ENCODE results near the gene LMOD3.

- TF ChIP-seq, protein P1, sequence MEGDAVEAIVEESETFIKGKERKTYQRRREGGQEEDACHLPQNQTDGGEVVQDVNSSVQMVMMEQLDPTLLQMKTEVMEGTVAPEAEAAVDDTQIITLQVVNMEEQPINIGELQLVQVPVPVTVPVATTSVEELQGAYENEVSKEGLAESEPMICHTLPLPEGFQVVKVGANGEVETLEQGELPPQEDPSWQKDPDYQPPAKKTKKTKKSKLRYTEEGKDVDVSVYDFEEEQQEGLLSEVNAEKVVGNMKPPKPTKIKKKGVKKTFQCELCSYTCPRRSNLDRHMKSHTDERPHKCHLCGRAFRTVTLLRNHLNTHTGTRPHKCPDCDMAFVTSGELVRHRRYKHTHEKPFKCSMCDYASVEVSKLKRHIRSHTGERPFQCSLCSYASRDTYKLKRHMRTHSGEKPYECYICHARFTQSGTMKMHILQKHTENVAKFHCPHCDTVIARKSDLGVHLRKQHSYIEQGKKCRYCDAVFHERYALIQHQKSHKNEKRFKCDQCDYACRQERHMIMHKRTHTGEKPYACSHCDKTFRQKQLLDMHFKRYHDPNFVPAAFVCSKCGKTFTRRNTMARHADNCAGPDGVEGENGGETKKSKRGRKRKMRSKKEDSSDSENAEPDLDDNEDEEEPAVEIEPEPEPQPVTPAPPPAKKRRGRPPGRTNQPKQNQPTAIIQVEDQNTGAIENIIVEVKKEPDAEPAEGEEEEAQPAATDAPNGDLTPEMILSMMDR (IDR thresholded peaks at IDR 0.05) = no peak
- TF ChIP-seq, protein P2, sequence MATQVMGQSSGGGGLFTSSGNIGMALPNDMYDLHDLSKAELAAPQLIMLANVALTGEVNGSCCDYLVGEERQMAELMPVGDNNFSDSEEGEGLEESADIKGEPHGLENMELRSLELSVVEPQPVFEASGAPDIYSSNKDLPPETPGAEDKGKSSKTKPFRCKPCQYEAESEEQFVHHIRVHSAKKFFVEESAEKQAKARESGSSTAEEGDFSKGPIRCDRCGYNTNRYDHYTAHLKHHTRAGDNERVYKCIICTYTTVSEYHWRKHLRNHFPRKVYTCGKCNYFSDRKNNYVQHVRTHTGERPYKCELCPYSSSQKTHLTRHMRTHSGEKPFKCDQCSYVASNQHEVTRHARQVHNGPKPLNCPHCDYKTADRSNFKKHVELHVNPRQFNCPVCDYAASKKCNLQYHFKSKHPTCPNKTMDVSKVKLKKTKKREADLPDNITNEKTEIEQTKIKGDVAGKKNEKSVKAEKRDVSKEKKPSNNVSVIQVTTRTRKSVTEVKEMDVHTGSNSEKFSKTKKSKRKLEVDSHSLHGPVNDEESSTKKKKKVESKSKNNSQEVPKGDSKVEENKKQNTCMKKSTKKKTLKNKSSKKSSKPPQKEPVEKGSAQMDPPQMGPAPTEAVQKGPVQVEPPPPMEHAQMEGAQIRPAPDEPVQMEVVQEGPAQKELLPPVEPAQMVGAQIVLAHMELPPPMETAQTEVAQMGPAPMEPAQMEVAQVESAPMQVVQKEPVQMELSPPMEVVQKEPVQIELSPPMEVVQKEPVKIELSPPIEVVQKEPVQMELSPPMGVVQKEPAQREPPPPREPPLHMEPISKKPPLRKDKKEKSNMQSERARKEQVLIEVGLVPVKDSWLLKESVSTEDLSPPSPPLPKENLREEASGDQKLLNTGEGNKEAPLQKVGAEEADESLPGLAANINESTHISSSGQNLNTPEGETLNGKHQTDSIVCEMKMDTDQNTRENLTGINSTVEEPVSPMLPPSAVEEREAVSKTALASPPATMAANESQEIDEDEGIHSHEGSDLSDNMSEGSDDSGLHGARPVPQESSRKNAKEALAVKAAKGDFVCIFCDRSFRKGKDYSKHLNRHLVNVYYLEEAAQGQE (IDR thresholded peaks at IDR 0.05; ENCODE audit: insufficient read depth in 1 of 2, low read depth in 2 of 2, low read length in 1 of 2) = no peak
- TF ChIP-seq POLR2AphosphoS5 (IDR thresholded peaks at IDR 0.05; ENCODE audit: low read depth, low read length) (no peak), SIN3A (IDR thresholded peaks at IDR 0.05; ENCODE audit: borderline replicate concordance, insufficient read depth, low read depth, low read length) (no peak)
Observed at GRCh38 chr3:69085833-69086722, 36.3 kb downstream of the LMOD3 start.
